Duodenal mucosa (tissue), 2 donors: Measurements from ENCODE around the gene MIB1.
"Not testable (repeated sequence)": the region's sequence is repeated elsewhere in the genome, so short reads cannot be mapped to it uniquely, and the experiment has no call there.

Experiments used
- H3K27ac ChIP-seq: one replicate; pipeline ENCODE4 v1.7.0; 2013; ENCODE audit warnings: low read depth, low read length
- H3K27me3 ChIP-seq, 2 donors: one replicate each; pipeline ENCODE4 v1.7.0; 2013; ENCODE audit warnings: low read length in 2 of 2, control low read depth in 1 of 2; ENCODE audit not compliant: insufficient read depth in 2 of 2, control insufficient read depth in 1 of 2
- H3K36me3 ChIP-seq, 2 donors: one replicate each; pipeline ENCODE4 v1.7.0; 2013; ENCODE audit warnings: low read length in 2 of 2, control low read depth in 1 of 2; ENCODE audit not compliant: insufficient read depth in 2 of 2, control insufficient read depth in 1 of 2
- H3K4me1 ChIP-seq, 2 donors: one replicate each; pipeline ENCODE4 v1.7.0; 2013; ENCODE audit warnings: low read length in 2 of 2, control low read depth in 1 of 2; ENCODE audit not compliant: insufficient read depth in 2 of 2, control insufficient read depth in 1 of 2
- H3K4me3 ChIP-seq, 2 donors: one replicate each; pipeline ENCODE4 v1.7.0; 2013; ENCODE audit warnings: low read length in 2 of 2, low read depth in 1 of 2
- H3K9ac ChIP-seq, 2 donors: one replicate each; pipeline ENCODE4 v1.7.0; 2013; ENCODE audit warnings: low read length in 2 of 2, low read depth in 1 of 2
- H3K9me3 ChIP-seq, 2 donors: one replicate each; pipeline ENCODE4 v1.7.0; 2013; ENCODE audit warnings: low read length in 2 of 2, control low read depth in 1 of 2; ENCODE audit not compliant: control insufficient read depth in 1 of 2

Gene MIB1

GRCh38 chr18:21762181-21762772 lies 21.7 kb downstream of the MIB1 start:
- H3K9me3 ChIP-seq, result no peaks in the 10 kb centered on the region
- no peak overlapping the region for H3K9ac ChIP-seq
- H3K4me1 ChIP-seq, result peaks cover 0 to 7% of the 10 kb centered on the region in 2 donors
- no peak overlapping the region for H3K4me3 ChIP-seq
- no peaks in the 10 kb centered on the region for H3K27me3 ChIP-seq
- peaks cover 7 to 14% of the 10 kb centered on the region in 2 donors for H3K36me3 ChIP-seq
- no peak overlapping the region for H3K27ac ChIP-seq

GRCh38 chr18:21763846-21764646 lies 23.5 kb downstream of the MIB1 start:
- Histone ChIP-seq H3K27me3 (no peaks in the 10 kb centered on the region), H3K9ac (no peak overlapping the region), H3K9me3 (no peaks in the 10 kb centered on the region), H3K4me3 (no peak overlapping the region), H3K4me1 (peaks cover 0 to 7% of the 10 kb centered on the region in 2 donors), H3K36me3 (peaks cover 10 to 20% of the 10 kb centered on the region in 2 donors), H3K27ac (no peak overlapping the region)

GRCh38 chr18:21769206-21769605 lies 28.6 kb downstream of the MIB1 start:
- Histone ChIP-seq H3K4me3 (no peak overlapping the region), H3K4me1 (no peaks in the 10 kb centered on the region), H3K36me3 (peaks cover 13 to 30% of the 10 kb centered on the region in 2 donors), H3K27me3 (no peaks in the 10 kb centered on the region), H3K9ac (no peak overlapping the region), H3K9me3 (no peaks in the 10 kb centered on the region), H3K27ac (no peak overlapping the region)

DNA sequence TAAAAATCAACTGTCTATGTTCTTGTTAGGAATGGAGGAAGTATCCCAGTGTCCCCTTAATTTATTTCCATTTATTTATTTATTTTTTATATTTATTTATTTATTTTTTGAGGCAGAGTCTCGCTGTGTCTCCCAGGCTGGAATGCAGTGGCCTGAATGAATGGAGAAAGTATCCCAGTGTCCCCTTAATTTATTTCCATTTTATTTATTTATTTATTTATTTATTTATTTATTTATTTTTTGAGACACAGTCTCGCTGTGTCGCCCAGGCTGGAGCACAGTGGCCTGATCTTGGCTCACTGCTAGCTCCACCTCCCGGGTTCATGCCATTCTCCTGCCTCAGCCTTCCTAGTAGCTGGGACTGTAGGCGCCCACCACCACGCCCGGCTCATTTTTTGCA lies 34.1 kb downstream of the MIB1 start:
- Histone ChIP-seq H3K27ac (no peak overlapping the region), H3K4me3 (no peak overlapping the region), H3K9me3 (no peaks in the 10 kb centered on the region), H3K9ac (no peak overlapping the region), H3K4me1 (no peaks in the 10 kb centered on the region), H3K36me3 (peaks cover 0 to 11% of the 10 kb centered on the region in 2 donors), H3K27me3 (no peaks in the 10 kb centered on the region)

DNA sequence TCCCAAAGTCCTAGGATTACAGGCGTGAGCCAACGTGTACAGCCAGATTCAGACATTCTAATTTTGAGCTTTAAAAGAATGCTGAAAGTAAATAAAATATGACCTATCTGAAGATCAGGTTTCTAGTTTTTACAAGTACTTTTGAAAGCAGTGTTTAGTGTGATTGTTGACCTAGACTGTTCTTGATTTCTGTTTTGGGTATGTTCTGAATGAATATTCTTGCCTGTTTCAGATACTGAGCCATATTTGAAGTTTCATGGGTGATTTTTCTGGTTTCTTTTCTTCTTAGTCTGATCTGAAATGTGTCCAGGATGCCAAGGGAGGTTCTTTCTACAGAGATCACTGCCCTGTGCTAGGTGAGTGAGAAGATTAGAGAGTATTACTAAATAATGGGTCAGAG lies 37.2 kb downstream of the MIB1 start:
- Histone ChIP-seq H3K27ac (no peak overlapping the region), H3K4me1 (no peaks in the 10 kb centered on the region), H3K36me3 (peaks cover 0 to 18% of the 10 kb centered on the region in 2 donors)

GRCh38 chr18:21786526-21786925 lies 45.9 kb downstream of the MIB1 start:
- Histone ChIP-seq H3K27me3 (no peaks in the 10 kb centered on the region), H3K4me1 (no peaks in the 10 kb centered on the region), H3K9me3 (no peaks in the 10 kb centered on the region), H3K27ac (no peak overlapping the region), H3K4me3 (no peak overlapping the region), H3K36me3 (peaks cover 19 to 28% of the 10 kb centered on the region in 2 donors), H3K9ac (no peak overlapping the region)

More for the DNA sequence above, 37.2 kb downstream of the MIB1 start:
- no peak overlapping the region for H3K9ac ChIP-seq
- H3K4me3 ChIP-seq, result no peak overlapping the region
- no peaks in the 10 kb centered on the region for H3K9me3 ChIP-seq
- H3K27me3 ChIP-seq, result no peaks in the 10 kb centered on the region

DNA sequence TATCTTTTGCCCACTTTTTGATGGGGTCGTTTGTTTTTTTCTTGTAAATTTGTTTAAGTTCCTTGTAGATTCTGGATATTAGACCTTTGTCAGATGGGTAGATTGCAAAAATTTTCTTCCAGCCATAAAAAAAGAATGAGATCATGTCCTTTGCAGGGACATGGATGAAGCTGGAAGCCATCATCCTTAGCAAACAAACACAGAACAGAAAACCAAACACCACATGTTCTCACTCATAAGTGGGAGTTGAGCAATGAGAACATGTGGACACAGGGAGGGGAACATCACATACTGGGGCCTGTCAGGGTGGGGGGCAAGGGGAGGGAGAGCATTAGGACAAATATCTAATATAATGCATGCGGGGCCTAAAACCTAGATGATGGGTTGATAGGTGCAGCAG lies 55.5 kb downstream of the MIB1 start:
- H3K27me3 ChIP-seq, H3K4me1 ChIP-seq, H3K27ac ChIP-seq, H3K36me3 ChIP-seq, H3K9ac ChIP-seq, H3K9me3 ChIP-seq, H3K4me3 ChIP-seq: not testable (repeated sequence)

GRCh38 chr18:21798126-21798525 lies 57.5 kb downstream of the MIB1 start:
- no peaks in the 10 kb centered on the region for H3K27me3 ChIP-seq
- H3K36me3 ChIP-seq, result peaks cover 0 to 3% of the 10 kb centered on the region in 2 donors
- H3K9ac ChIP-seq, result no peak overlapping the region
- H3K27ac ChIP-seq, result no peak overlapping the region
- H3K4me1 ChIP-seq, result no peaks in the 10 kb centered on the region
- H3K9me3 ChIP-seq, result no peaks in the 10 kb centered on the region
- H3K4me3 ChIP-seq, result no peak overlapping the region

GRCh38 chr18:21799721-21800120 lies 59.1 kb downstream of the MIB1 start:
- Histone ChIP-seq H3K27ac (no peak overlapping the region), H3K9ac (no peak overlapping the region), H3K4me1 (no peaks in the 10 kb centered on the region), H3K4me3 (no peak overlapping the region), H3K27me3 (no peaks in the 10 kb centered on the region), H3K36me3 (peaks cover 0 to 3% of the 10 kb centered on the region in 2 donors), H3K9me3 (no peaks in the 10 kb centered on the region)

- Histone ChIP-seq H3K27me3 (no peaks in the 10 kb centered on the region), H3K4me1 (no peaks in the 10 kb centered on the region), H3K9me3 (no peaks in the 10 kb centered on the region), H3K36me3 (peaks cover 0 to 6% of the 10 kb centered on the region in 2 donors), H3K27ac (no peak overlapping the region), H3K4me3 (no peak overlapping the region), H3K9ac (no peak overlapping the region)
These were observed 62.9 kb downstream of the MIB1 start for GRCh38 chr18:21803495-21803894.
